GM23248 (cell line): ENCODE data around the gene TIGD1.

Source experiments
- EZH2 ChIP-seq: fragments of 200-600 bp; sonication (generic); IDR thresholded peaks from 2 replicates; pipeline ENCODE4 v1.6.1; 2018; ENCODE audit warnings: antibody characterized with exemption, mild to moderate bottlenecking; ENCODE audit not compliant: insufficient read depth, poor library complexity, severe bottlenecking
- EZH2phosphoT487 ChIP-seq: fragments of 200-600 bp; sonication (generic); IDR thresholded peaks from 2 replicates; pipeline ENCODE4 v1.6.1; 2018; ENCODE audit warnings: antibody characterized with exemption, moderate library complexity, mild to moderate bottlenecking, low read depth; ENCODE audit not compliant: insufficient read depth

DNA sequence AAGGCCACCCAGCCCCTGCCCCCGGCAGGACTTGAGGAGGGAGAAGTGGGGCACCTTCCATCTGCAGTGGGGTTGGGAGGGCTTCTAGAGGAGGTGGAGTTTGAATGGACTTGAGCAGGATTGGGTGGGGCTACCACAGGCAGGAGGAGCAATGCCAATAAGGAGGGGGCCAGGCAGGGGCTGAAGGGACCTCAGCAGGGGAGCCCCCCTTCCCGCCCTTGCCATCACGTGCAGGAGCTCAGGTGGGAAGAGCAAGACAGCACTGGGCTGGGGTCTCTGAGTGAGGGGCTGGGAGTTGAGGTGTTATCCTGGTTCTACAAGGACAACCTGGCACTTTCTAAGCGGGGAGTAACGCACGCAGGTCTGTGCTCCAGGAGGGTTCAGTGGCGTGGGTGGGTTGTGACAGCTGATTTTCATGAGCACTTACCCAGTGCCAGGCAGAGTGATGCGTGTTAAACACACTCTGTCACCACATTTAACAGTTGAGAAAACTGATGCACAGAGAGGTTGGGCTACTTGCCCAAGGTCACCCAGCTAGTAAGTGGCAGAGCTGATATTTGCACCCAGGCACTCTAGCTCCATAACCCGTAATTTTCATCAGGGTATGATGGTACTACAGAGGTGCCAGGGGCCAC lies 19.6 kb downstream of the TIGD1 start:
- TF ChIP-seq EZH2 = no peak
- no peak for TF ChIP-seq EZH2phosphoT487
